Left lung (tissue), 10 donors: ENCODE results near the gene ZNF701. TPM values are rescaled to one million over a fixed set of nuclear protein-coding genes. Genes with fewer than 3 reads are reported as not detected.
"Not testable (repeated sequence)": the region's sequence is repeated elsewhere in the genome, so short reads cannot be mapped to it uniquely, and the experiment has no call there.

Experiments used
- ATAC-seq: fragments of 200-7000 bp; cut with Tn5 transposase; one replicate; pipeline ENCODE4 v1.9.1; 2020; ENCODE audit warnings: moderate library complexity
- DNase-seq, 4 donors: peaks; one replicate each; pipeline ENCODE4 v3.0.0-alpha.2; 2013 to 2020
- H3K27ac ChIP-seq, 2 donors: fragments of 200-600 bp; sonication (generic) in 1 of 2; one replicate each; pipeline versions ENCODE4 v1.5.0 to v1.8.0; 2020 to 2021
- H3K27me3 ChIP-seq, 2 donors: fragments of 200-600 bp; sonication (generic) in 1 of 2; one replicate each; pipeline versions ENCODE4 v1.5.0 to v1.8.0; 2020 to 2021
- H3K36me3 ChIP-seq, 2 donors: fragments of 200-600 bp; sonication (generic) in 1 of 2; one replicate each; pipeline versions ENCODE4 v1.5.0 to v1.8.0; 2020 to 2021
- H3K4me1 ChIP-seq, 2 donors: fragments of 200-600 bp; one replicate each; pipeline ENCODE4 v1.8.0; 2021
- H3K4me3 ChIP-seq, 2 donors: fragments of 200-600 bp; sonication (generic) in 1 of 2; one replicate each; pipeline versions ENCODE4 v1.5.0 to v1.8.0; 2020 to 2021; ENCODE audit warnings: mild to moderate bottlenecking in 1 of 2
- H3K9me3 ChIP-seq, 2 donors: fragments of 200-600 bp; sonication (generic) in 1 of 2; one replicate each; pipeline versions ENCODE4 v1.5.0 to v1.8.0; 2020 to 2021
- intact Hi-C, 2 donors: fragments of 100-400 bp; cut with DNase I; formaldehyde crosslinking; loops; one replicate each; pipeline versions ENCODE4 v1.11.2 to v1.14.2; 2022
- polyA plus RNA-seq, 6 donors: library from polyadenylated mRNA; unstranded; fragments of 120-200 nt; gene quantifications; one replicate each; pipeline ENCODE4 v1.2.1, GENCODE V29; 2013; ENCODE audit not compliant: insufficient read length in 6 of 6
- total RNA-seq, 2 donors: library from RNA; stranded (reverse); fragmentation: NEBNext Ultra II Directional; extraction: Animal tissue kit (Norgen Biotek cat#: 25700); gene quantifications; one replicate each; pipeline ENCODE4 v1.2.1, GENCODE V29; 2021
- TF ChIP-seq, protein P1 (sequence below), 2 donors: fragments of 200-600 bp; sonication (generic) in 1 of 2; IDR thresholded peaks; one replicate each; pipeline versions ENCODE4 v1.5.0 to v1.8.0; 2021; ENCODE audit warnings: antibody characterized with exemption in 2 of 2
- donor health status: DM: no; HTN: yes; CAD: no.
- donor health status: DM: no; HTN: no; CAD: no.

Gene ZNF701
- total and polyA plus RNA-seq, 8 donors, result 18.1 to 22.3 (median 20.5) TPM

DNA sequence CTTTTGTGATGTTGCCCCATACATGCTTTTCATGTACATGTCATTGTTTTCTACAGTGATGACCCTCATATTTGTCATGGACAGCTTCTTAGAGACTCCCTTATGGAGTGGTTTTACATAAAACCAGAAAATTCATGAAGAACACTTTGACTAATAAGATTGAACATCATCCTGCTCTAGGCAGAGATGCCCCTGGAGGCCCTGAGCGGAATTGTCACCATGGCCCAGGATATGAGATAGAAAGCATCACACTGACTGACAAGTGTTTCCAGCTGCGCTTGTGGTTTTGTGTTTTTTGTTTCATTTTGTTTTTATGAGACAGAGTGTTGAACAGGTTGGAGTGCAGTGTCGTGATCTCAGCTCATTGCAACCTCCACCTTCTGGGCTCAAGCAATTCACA, 22.2 kb downstream of the ZNF701 start:
- TF ChIP-seq, protein P1, sequence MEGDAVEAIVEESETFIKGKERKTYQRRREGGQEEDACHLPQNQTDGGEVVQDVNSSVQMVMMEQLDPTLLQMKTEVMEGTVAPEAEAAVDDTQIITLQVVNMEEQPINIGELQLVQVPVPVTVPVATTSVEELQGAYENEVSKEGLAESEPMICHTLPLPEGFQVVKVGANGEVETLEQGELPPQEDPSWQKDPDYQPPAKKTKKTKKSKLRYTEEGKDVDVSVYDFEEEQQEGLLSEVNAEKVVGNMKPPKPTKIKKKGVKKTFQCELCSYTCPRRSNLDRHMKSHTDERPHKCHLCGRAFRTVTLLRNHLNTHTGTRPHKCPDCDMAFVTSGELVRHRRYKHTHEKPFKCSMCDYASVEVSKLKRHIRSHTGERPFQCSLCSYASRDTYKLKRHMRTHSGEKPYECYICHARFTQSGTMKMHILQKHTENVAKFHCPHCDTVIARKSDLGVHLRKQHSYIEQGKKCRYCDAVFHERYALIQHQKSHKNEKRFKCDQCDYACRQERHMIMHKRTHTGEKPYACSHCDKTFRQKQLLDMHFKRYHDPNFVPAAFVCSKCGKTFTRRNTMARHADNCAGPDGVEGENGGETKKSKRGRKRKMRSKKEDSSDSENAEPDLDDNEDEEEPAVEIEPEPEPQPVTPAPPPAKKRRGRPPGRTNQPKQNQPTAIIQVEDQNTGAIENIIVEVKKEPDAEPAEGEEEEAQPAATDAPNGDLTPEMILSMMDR (IDR thresholded peaks at IDR 0.05), result no peak
- intact Hi-C loops, result no loop called here
- Histone ChIP-seq H3K4me1 (no peaks in the 10 kb centered on the region), H3K27ac (no peak overlapping the region), H3K9me3 (peaks cover 0 to 40% of the 10 kb centered on the region in 2 donors), H3K27me3 (no peaks in the 10 kb centered on the region), H3K36me3 (peaks cover 0 to 62% of the 10 kb centered on the region in 2 donors), H3K4me3 (no peak overlapping the region)
- no peak for DNase-seq
- ATAC-seq, result no peak

DNA sequence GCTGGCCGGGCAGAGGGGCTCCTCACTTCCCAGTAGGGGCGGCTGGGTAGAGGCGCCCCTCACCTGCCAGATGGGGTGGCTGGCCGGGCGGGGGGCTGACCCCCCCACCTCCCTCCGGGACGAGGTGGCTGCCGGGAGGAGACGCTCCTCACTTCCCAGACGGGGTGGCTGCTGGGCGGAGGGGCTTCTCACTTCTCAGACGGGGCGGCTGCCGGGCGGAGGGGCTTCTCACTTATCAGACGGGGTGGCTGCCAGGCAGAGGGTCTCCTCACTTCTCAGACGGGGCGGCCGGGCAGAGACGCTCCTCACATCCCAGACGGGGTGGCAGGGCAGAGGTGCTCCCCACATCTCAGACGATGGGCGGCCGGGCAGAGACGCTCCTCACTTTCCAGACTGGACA, 23.4 kb downstream of the ZNF701 start:
- Histone ChIP-seq H3K36me3 (peaks cover 0 to 62% of the 10 kb centered on the region in 2 donors), H3K9me3 (peaks cover 0 to 41% of the 10 kb centered on the region in 2 donors)
- H3K27ac ChIP-seq, DNase-seq, H3K4me3 ChIP-seq, H3K27me3 ChIP-seq, ATAC-seq, H3K4me1 ChIP-seq, intact Hi-C loops: not testable (repeated sequence)

DNA sequence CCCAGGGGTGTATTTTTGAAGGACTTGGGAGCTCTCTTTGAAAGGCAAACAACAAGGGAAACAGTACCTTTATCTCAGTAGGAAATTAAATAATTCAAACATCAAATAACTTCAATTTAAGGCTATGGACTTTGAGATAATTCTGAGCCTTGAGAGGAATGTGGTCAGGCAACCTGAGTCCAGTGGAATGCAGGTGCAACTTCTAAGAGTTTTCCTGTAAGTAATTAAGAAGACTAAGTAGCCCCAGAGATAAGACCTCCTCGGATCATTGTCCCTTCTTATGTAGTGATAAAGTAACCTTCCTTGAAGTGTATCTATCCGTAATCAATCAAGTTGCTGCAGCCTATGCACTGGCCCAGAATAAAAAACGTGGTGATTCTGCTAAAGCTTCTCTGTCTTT, 29.2 kb downstream of the ZNF701 start:
- H3K36me3 ChIP-seq, result peaks cover 0 to 28% of the 10 kb centered on the region in 2 donors
- H3K27me3 ChIP-seq, result no peaks in the 10 kb centered on the region
- H3K27ac ChIP-seq, result no peak overlapping the region
- ATAC-seq (no peak), DNase-seq (peak in 1 of 4 donors; percentile 20)
- intact Hi-C loops, result no loop called here
- H3K4me3 ChIP-seq, result no peak overlapping the region
- peaks cover 0 to 16% of the 10 kb centered on the region in 2 donors for H3K4me1 ChIP-seq
- H3K9me3 ChIP-seq, result peaks cover 0 to 28% of the 10 kb centered on the region in 2 donors
- TF ChIP-seq, protein P1 (IDR thresholded peaks at IDR 0.05), result no peak

DNA sequence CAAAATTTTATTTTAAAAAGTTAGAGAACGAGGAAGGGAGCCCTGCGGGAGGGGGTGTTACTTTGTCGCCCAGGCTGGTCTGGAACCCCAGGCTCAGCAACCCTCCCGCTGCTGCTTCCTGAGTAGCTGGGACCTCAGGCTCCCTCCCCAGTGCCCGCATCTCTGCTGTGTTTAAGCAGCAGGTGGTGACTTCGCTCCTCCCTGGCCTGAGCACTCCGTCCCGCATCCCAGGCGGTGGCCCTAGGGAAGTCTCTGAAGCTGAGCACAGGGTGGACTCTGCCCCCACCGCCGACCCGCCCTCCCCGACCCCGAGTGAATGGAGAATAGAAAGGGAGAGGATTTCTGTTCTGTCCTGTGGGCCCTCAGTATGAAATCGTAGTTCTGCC, 30.5 kb downstream of the ZNF701 start:
- peaks cover 0 to 29% of the 10 kb centered on the region in 2 donors for H3K9me3 ChIP-seq
- H3K36me3 ChIP-seq, result peaks cover 0 to 14% of the 10 kb centered on the region in 2 donors
- H3K27ac ChIP-seq, result peak overlapping the region; percentile 78 to 79
- H3K4me3 ChIP-seq, result peak overlapping the region; percentile 56 to 75
- H3K27me3 ChIP-seq, result no peaks in the 10 kb centered on the region
- H3K4me1 ChIP-seq, result peaks cover 0 to 16% of the 10 kb centered on the region in 2 donors
- peak in 3 of 4 donors; percentile 19 to 78 (median 40) for DNase-seq
- TF ChIP-seq, protein P1 (IDR thresholded peaks at IDR 0.05), result no peak
- ATAC-seq, result peak; percentile 16
- intact Hi-C loops, result no loop called here

DNA sequence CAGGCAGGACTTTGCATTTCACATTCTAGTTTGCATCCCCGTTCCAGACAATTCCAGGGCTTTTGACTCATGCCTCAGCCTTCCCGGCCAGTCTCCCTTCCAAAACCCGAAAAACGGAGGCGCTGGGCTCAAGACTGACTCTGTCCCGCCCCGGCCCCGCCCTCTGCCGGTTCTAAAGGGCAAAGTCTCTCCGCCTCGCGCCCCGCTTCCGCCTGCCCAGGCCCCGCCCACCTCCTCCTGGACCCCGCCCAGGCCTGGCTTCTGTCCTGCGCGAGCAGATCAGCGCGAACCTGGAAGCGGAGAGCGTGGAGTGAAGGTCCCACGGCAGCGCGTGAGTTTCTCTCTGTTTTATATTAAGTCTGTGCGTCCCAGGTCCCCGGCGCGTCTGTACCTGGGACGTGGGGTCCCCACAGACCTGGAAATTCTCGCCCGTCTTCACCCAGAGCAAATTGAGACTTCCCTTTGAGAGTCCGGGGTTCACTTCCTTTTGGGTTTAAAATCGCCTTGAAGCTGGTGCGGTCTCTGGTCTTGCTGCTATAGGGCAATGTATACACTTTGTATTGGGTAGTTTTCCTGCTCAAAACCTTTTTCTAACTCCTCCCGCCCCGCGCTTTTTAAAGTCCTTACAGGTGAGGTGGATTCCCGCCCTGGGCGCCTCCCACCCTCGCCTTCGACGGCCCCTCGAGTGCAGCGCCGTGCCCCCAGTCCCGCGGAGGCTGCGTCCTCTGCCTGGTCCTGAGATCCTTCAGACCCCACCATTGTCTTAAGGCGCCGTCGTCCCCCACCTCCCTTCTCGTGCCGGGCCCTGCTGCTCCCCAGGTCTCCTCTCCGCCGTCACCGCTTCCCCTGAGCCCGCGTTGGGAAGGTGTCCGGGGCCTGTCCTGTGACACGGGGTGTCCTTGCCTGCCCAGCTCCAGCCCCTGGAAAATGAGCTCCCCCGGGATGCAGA, 31.2 kb downstream of the ZNF701 start:
- peaks cover 0 to 7% of the 10 kb centered on the region in 2 donors for H3K36me3 ChIP-seq

DNA sequence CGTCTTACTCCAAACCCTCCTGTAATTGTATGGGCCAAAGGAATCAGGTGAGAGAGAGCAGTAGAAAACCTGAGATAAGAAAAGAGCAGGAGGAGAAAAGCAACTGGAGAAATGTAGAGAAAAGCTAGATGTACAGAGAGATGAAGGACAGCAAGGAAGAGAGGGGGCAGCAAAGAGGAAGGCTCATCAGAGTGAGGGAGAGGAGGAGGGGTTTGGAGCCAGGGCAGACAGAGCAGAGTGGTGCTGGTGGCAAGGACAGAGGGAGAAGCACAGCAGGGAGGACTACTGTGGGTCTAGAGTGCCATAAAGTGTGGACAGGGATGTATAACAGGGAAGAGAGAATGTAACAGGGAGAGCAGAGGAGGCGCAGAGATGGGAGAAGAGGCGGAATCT, 31.9 kb downstream of the ZNF701 start:
- H3K27me3 ChIP-seq, H3K36me3 ChIP-seq, intact Hi-C loops, ATAC-seq, DNase-seq: not testable (repeated sequence)
- Histone ChIP-seq H3K27ac (peak overlapping the region in 1 of 2 donors; percentile 78), H3K4me3 (peak overlapping the region; percentile 56 to 75), H3K9me3 (peaks cover 0 to 29% of the 10 kb centered on the region in 2 donors), H3K4me1 (peaks cover 0 to 16% of the 10 kb centered on the region in 2 donors)

More for the DNA sequence above, 31.2 kb downstream of the ZNF701 start:
- Histone ChIP-seq H3K9me3 (peaks cover 0 to 29% of the 10 kb centered on the region in 2 donors), H3K27ac (peak overlapping the region; percentile 78 to 79), H3K4me3 (peak overlapping the region; percentile 56 to 75), H3K4me1 (peaks cover 0 to 16% of the 10 kb centered on the region in 2 donors), H3K27me3 (no peaks in the 10 kb centered on the region)
- TF ChIP-seq, protein P1 (IDR thresholded peaks at IDR 0.05), result peak; percentile 27 to 66
- intact Hi-C loops, result no loop called here
- DNase-seq, result peak; percentile 88 to 100 (median 95)
- peak; percentile 99 for ATAC-seq
